ENCODE measurements around the gene OPHN1. TPM values are rescaled to one million over a fixed set of nuclear protein-coding genes. Genes with fewer than 3 reads are reported as not detected.
"Not testable (repeated sequence)": the region's sequence is repeated elsewhere in the genome, so short reads cannot be mapped to it uniquely, and the experiment has no call there.

The OPHN1 gene
- polyA plus RNA-seq, 1 donor, result 9.8 TPM

GRCh38 chrX:68424719-68425118 is 8.6 kb downstream of the OPHN1 start:
- DNase-seq, result no peak

GRCh38 chrX:68422478-68422877 is 10.8 kb downstream of the OPHN1 start:
- DNase-seq, result no peak

DNA sequence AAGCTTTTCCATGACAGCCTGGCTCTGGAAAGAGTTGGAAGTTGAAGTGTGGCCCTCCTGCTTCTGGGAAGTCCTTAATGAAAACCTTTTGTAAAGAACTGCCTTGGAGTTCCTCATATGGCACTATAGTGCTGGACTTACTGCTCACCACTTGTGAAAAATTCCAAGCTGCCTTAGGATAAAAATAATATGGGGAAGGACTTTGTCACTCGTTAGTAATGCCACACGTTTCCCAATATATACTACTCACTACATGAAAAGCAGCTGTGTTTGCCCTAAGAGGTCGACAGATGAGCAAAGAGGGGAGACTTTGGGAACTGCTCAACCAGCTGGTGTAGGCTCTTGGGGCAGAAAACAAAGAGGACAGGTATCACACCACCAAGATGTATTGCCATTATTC is 11.7 kb downstream of the OPHN1 start:
- DNase-seq, result no peak

DNA sequence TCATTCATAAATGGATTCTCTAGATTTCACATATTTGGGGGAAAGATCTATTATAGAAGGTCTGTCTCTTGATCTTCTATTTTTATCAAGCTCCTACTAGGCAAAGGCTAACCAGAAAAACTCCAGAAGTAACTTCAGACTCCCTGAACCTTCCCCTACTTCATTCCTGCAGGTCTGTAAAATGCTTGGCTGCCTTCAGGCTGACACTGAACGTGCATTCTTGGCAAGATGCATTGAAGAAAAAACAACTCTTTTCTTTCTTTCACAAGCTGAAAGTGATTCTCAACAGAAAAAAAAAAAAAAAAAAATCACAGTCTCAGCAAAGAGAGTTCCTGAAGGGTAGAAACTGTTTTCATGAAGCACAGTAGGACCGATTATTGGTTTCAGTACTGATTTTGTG is 12.7 kb downstream of the OPHN1 start:
- no peak for DNase-seq

GRCh38 chrX:68419975-68420374 is 13.3 kb downstream of the OPHN1 start:
- DNase-seq, result no peak

- DNase-seq, result no peak
Observed at GRCh38 chrX:68417651-68418050, 15.6 kb downstream of the OPHN1 start.

- DNase-seq, result no peak
Observed at GRCh38 chrX:68416592-68416991, 16.7 kb downstream of the OPHN1 start.

- no peak for DNase-seq
Observed at GRCh38 chrX:68415316-68415715, 18.0 kb downstream of the OPHN1 start.

- DNase-seq, result no peak
Observed at GRCh38 chrX:68413254-68413653, 20.0 kb downstream of the OPHN1 start.

DNA sequence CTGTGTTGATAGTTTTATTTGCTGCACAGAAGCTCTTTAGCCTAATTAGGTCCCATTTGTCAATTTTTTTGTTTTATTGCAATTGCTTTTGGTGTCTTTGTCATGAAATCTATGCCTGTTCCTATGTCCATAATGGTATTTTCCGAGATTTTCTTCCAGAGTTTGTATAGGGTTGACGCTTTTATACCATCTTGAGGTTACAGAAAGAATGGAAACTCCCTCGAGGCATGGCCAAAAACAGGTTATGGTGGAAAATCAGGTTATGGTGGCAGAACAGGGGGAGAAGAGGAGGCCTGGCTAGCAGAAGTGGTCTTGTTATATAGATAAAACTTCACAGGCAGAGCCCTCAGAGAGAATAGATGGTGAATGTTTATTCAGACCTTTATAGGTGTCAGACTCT is 21.6 kb downstream of the OPHN1 start:
- no peak for DNase-seq

- no peak for DNase-seq
Observed at GRCh38 chrX:68409194-68409593, 24.1 kb downstream of the OPHN1 start.

GRCh38 chrX:68403522-68403921 is 29.8 kb downstream of the OPHN1 start:
- no peak for DNase-seq

- DNase-seq, result no peak
Observed at GRCh38 chrX:68403038-68403437, 30.3 kb downstream of the OPHN1 start.

GRCh38 chrX:68402094-68402493 is 31.2 kb downstream of the OPHN1 start:
- DNase-seq, result no peak

- DNase-seq, result no peak
Observed at GRCh38 chrX:68398291-68398690, 35.0 kb downstream of the OPHN1 start.

DNA sequence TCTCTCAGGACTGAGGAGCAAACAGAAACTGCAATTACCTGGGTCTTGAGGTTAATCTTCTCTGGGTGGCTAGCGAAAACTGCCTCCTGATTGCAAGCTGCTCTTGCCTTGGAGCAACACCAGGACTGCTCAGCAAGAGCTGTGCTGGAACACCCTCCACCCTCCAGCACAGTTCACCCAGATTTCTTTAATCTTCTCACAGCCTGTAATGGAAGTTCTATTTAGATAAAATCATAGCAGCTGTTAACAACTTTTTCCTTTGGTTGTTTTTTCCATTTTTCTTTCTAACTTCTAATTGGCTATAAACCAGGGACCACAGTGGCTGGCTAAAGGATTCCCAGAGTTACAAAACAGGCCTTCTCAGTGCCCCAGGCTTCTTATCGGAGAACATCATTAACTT is 36.3 kb downstream of the OPHN1 start:
- DNase-seq, result no peak

DNA sequence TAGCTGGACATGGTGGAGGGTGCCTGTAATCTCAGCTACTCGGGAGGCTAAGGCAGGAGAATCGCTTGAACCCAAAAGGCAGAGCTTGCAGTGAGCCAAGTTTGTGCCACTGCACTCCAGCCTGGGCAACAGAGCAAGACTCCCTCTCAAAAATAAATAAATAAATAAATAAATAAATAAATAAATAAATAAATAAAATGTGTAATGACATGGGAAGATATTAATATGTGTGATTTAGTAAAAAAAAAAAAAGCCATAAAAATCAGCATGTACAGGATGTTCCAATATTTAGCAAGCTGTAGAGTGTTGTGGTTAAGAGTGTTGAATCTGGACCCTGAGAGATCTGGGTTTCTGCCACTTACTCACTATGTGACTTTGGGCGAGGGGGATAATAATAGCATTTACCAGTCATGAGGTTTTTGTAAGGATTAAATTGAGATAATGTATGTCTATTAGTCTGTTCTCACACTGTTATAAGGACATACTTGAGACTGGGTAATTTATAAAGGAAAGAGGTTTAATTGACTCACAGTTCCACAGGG is 43.8 kb downstream of the OPHN1 start:
- not testable (repeated sequence) for DNase-seq

DNA sequence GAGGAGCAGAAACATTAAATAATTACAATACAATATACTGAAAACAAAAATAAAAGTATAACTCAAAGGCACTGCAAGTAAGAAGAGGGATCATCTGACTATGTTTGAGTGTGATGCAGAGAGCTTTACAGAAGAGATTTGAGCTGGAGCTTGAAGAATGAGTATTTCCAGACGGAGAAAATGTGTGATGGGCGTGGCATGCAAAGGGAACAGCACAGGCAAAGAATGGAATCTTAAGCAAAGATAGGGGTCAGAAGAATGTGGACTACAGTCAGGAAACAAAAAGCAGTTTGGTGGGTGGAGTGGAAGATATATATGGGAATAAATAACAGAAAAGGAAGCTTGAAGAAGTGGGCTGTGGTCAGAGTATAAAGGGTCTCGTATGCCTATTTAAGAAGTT is 45.5 kb downstream of the OPHN1 start:
- DNase-seq, result no peak

GRCh38 chrX:68383540-68383939 is 49.8 kb downstream of the OPHN1 start:
- DNase-seq, result no peak

DNA sequence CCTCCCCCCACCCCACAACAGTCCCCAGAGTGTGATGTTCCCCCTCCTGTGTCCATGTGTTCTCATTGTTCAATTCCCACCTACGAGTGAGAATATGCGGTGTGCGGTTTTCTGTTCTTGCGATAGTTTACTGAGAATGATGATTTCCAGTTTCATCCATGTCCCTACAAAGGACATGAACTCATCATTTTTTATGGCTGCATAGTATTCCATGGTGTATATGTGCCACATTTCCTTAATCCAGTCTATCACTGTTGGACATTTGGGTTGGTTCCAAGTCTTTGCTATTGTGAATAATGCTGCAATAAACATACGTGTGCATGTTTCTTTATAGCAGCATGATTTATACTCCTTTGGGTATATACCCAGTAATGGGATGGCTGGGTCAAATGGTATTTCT is 55.7 kb downstream of the OPHN1 start:
- DNase-seq, result not testable (repeated sequence)

- DNase-seq, result no peak
Observed at GRCh38 chrX:68376373-68376772, 56.9 kb downstream of the OPHN1 start.

DNA sequence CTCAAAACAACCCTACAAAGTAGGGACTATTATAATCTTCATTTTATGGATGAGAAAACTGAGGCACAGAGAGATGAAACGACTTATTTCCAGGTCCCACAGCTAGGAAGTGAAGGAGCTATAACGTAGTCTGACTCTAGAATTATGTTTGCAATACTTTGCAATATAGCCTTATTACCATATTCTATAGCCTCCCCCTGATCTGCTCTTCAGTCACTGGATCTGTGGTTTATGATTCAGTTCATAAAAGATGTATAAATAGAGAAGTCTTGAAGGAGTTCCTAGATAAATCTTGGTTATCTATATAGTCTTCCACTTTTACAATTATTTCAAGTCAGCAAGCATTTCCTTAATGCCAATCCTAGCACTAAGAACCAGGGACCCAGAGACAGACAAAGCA is 57.5 kb downstream of the OPHN1 start:
- no peak for DNase-seq

GRCh38 chrX:68372665-68373064 is 60.6 kb downstream of the OPHN1 start:
- DNase-seq, result no peak

GRCh38 chrX:68369559-68369958 is 63.7 kb downstream of the OPHN1 start:
- no peak for DNase-seq

DNA sequence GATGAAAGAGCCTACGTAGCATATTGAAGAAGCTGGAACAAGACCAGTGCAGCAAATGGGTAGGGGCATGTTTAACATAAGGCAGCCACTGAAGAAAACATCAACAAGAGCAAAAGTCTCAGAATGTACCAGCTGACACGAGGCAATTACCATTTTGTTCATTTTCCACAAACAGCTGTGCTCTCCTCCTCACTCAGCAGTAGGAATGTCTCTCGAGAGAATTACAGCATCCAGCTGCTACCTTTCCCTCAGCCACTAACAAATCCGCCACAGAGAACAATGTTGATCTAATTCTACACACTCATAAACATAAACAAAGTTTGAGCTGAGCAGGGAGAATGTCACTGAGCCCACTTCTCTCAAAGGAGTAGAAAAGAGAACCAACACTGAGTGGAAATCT is 68.0 kb downstream of the OPHN1 start:
- peak; percentile 22 for DNase-seq
